ENCODE measurements around the gene CETN2.

GRCh38 chrX:152850465-152850864 is 19.9 kb upstream of the CETN2 start:
- TF ChIP-seq POLR2A (IDR thresholded peaks at IDR 0.05), result no peak
- TF ChIP-seq CTCF (IDR thresholded peaks at IDR 0.05 in 8 of 11, conservative IDR thresholded peaks at IDR 0.05 in 3 of 11), result no peak
- TF ChIP-seq POLR2AphosphoS5 (IDR thresholded peaks at IDR 0.05), result no peak

Data from spleen (tissue), 7 donors.